GM19468 (cell line): ENCODE results near the gene DCDC1.
"Not testable (repeated sequence)": the region's sequence is repeated elsewhere in the genome, so short reads cannot be mapped to it uniquely, and the experiment has no call there.

ENCODE experiments used
- ATAC-seq: cut with Tn5 transposase; IDR thresholded peaks from one replicate; pipeline ENCODE4 v1.9.1; 2021; ENCODE audit warnings: mild to moderate bottlenecking, moderate library complexity, moderate number of reproducible peaks; ENCODE audit not compliant: unreplicated experiment; ENCODE audit errors: extremely low read depth

The DCDC1 gene

DNA sequence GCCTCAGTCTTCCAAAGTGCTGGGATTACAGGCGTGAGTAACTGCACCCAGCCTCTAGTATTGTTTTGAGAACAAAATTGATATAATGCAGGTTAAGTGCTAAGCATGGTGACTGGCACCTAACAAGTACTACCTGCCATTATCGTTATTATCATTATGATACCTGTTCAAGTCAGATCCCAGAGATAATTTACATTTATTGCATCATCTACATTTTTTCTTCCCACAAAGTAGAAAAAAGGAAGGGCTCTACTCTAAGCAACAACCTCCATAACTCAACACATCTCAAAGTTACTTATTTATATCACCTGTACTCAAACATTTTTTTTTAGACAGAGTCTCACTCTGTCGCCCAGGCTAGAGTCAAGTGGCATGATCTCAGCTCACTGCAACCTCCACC, 42.1 kb downstream of the DCDC1 start:
- no peak for ATAC-seq

DNA sequence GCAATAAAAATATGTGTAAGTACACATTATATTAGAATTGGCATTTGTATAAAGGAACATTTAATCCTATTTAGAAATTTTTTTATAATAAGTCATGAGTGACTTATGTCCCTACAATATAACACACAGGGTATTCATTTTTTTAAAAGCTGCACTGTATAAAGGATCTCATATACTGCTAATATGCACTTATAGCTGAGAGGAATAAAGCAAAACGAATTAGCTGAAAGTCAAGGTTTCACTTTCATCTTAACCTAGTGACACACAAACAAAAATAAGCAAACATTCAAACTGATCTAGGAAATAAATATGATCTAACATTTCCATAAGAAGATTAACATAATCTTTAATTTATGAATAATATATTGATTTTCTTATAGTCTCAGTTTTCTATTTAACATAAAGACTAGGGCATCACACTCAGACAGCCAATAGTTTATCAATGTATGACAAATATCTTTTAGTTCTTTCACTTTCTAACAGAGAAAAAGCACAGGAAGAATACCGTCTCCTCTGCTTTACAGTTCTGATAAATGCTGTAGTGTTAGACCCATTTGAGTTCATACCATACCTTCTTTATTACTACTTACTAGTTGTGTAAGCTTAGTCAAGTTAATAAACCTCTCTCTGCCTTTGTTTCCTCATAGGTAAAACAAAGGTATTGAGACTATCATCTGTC, 42.9 kb downstream of the DCDC1 start:
- no peak for ATAC-seq

DNA sequence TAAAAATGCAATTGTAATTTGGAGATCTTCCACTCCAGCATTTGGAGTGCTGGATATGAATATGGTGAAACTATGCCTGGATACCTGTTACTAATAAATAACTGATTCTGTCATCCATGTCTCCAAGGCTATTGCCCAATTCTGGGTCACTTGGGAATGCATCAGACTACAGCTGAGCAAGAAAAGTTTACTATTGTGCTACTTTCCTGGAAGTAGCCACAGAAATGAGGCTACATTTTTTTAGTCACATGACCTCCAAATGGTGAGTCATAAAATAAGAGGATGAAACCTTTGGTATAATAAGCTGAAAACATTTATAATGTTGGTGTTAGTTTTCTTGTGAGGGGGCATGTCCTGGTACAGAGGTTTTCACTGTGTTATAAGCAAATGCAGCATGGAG, 44.4 kb downstream of the DCDC1 start:
- ATAC-seq = no peak

DNA sequence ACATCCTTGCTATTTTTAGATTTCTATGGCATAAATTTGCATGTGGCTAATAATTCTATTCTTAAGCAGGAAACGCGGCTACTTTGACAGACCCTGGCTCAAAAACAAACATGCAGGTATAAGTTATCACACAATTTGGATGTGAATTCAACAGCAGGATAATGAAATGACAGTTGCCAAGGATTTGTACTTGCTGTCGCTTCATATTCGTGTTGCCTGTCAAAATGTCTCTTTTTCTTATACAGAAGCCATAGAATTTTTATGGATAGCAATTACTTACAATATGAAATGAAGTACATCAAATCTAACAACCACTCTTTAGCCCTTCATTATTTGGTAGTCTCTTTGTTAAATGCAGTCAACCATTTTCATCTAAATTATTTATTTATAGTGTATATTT, 46.4 kb downstream of the DCDC1 start:
- ATAC-seq = no peak

DNA sequence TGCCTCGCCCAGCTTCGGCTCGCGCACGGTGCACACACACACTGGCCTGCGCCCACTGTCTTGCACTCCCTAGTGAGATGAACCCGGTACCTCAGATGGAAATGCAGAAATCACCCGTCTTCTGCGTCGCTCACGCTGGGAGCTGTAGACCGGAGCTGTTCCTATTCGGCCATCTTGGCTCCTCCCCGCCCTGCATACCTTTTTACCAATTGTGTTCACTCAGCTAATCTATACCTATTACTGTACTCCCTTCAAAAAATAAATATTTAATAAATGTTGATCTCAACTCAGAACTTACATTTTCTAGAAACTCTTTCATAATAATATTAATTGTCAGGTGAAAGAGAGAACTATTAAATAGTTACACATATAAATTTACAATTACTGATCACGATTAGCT, 48.0 kb downstream of the DCDC1 start:
- ATAC-seq = not testable (repeated sequence)

DNA sequence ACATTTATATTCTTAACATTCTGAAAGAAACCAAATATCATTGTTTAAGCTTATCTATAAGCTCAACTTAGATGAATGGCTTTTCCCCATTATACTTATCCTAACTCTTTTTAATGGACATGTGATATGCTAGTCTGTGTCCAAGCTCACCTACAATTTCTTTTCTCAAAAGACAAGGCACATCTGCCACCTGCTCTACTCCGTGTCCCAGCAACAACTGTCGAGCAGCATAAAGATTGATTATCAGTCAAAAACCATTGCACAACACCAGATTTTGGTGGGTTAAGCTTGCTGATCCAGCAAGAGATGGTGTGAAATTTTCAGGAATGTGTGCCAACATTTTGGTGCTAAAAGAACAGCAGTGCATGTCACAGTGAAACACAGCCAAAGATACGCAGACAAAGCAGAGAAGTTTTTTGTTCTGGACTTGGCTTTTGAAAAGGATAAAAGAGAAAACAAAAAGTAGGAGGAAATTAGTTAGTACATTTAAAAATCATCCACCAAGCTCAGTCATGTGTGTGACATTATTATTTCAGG, 65.8 kb downstream of the DCDC1 start:
- ATAC-seq = no peak

DNA sequence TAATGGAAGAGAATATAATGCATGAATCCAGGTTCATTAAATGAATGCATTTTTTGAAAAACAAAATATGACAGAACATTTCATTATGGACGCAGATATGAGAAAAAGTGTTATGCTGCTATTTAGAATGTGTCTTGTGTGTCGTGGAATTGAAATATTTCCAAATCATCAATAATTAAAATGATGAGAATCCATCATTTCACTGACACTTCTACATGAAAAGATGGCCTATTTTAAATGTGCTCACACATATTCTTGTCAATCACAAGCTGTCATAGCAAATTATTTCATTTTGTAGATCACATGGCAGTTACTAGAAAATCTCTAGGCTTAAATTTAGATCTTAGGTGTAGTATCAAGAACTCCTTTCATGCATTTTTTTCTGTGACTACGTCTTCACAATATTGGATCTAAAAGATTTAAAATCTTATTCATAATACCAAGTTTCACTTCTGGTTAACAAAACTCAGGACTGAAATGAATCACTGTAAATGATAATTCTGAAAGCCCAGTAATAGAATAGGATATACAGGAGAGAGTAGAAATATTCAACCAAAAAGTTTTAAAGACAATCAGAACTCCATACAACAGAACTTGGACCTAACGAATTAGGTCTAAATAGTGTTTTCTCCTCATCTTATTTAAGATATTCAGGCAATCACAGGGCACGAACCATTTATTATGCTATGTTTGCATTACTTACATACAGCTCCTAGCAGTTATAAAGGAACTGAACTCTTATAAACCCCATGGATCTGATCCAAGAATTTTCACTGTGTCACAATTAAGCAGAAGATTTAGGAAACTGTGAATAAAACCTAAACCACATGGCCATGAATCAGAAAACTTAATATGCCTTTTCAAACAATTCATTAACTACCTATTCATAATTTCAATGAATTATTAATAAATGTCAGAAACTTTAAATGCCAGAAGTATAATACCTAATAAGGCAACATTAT, 67.7 kb downstream of the DCDC1 start:
- ATAC-seq = no peak

DNA sequence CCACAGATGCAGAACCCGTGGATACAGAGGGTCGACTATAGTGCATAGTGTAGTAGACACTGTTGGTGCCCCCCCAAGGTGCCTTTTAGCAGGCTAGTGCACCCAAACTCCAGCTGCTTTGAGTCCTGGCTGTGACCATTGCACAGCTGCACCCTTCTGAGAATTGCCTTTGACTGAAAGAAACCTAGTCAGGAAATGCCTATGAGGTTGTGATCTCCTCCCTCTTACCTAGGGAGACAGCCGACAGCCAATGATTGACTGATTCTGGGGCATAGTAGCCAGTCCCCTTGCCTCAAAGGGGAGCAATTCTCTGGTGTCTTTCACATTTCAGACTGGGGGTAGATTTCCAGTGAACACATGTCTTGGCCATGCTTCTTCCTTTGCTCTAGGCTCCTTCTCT, 74.2 kb downstream of the DCDC1 start:
- no peak for ATAC-seq

DNA sequence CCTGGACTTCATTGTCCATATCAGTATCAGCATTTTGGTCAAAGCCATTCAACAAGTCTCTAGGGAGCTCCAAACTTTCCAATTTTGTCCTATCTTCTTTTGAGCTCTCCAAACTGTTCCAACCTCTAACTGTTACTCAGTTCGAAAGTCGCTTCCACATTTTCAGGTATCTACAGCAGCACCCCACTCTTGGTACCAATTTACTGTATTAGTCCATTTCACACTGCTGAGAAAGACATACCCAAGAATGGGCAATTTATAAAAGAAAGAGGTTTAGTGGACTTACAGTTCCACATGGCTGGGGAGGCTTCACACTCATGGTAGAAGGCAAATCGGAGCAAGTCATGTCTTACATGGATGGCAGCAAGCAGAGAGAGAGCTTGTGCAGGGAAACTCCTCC, 96.0 kb downstream of the DCDC1 start:
- ATAC-seq = not testable (repeated sequence)

DNA sequence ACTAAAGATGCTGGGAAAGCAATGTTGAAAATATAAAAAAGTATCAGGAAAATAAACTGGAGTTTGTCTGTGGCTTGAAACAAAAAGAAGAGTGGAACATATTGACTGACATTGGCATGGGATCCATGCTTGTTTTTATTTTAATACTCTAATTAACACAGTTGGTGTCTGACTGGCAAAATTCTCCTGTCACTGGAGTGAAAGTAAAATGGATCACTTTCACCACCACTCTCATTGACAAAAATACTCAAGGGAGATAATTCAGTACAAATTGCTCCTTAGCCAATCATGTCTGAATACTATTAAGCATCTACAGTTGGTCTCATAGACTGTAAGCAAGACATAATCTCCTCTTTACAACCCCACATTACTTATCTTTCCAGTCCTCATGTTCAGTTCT, 101.8 kb downstream of the DCDC1 start:
- no peak for ATAC-seq

DNA sequence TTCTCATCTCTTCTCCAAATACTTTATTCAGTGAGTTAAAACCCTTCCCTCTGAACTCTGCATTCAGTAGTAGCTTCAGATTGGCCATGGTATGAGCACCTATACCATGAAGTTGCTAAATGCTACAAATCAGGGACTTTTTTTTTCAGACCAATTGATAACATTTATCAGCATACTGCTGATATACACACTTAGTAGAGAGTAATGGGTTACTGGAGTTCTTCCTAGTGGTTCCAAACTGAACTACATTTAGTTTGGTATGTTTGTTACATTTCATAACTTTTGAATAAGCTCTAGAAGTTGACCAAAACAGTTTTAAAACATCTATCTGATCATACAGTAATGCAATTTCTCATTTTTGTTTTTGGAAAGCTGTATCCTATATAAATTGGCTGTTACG, 104.7 kb downstream of the DCDC1 start:
- ATAC-seq = no peak

DNA sequence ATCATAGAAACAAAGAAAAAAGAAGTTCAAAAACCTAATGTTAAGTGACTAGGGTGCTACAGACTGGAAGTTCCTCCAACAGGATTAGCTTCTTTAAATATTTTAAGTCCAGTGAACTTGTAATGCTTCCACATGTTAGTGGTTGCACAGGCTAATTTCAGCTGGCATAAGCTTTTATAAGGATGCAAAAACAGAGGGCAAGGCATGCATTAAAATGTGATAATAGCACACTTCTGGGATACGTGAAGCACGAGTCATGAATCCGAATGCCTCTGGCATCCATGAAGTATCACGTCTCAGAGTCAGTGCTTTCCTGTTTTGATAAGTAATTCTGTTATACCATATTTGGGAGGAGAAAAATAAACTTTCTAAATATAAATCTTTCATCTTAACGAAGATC, 106.8 kb downstream of the DCDC1 start:
- no peak for ATAC-seq

DNA sequence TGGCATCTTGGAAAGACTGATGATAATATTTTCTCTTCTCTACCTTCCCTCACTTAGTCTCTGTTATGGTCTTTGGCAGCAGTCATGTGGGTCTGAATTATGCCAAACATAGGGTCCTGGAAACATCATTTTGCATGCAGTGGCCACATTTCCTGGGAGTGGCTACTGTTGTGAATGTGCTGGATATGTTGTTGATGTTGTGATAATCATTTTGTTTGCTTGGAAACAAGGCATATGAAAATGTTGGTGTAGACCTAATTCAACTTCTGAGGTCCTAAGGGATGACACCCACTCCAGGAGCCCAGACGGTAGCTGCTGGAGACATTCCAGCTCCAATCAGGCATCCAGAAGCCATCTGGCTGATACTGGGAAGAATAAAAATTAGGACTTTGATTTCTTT, 109.7 kb downstream of the DCDC1 start:
- no peak for ATAC-seq

DNA sequence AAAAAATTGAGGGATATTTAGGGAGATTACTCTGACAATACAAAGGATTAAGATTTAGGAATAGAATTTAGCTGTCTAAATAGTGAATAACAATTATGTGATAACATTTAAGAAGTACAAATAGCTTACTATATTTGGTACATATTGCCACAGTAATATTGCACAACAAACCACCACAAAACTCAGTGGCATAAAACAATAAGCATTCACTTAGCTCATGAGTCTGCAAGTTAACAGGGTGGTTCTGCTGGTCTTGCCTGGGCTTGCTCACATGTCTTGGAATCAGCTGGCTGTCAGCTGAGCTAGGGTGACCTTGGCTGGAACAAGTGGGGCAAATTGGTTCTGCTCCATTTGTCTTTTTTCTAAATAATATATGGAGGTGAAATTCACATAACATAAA, 115.1 kb downstream of the DCDC1 start:
- ATAC-seq = no peak

DNA sequence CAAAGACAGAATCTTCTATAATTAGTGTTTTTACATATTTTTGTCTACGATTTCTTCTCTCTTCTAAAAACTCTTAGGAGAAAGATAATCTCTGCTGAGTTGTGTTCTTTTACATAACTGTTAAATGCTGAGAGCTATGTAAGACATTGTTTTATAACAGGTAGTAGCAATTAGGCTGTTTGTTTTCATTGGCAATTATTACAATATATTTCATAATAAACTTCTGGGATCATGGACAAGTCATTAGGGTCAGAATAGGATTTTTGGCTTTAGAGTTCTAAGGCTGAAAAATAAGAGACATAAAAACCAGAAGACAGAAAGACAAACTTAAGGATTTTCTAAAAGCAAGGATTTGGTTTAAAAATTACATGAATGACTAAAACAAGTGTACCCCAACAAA, 120.8 kb downstream of the DCDC1 start:
- no peak for ATAC-seq

DNA sequence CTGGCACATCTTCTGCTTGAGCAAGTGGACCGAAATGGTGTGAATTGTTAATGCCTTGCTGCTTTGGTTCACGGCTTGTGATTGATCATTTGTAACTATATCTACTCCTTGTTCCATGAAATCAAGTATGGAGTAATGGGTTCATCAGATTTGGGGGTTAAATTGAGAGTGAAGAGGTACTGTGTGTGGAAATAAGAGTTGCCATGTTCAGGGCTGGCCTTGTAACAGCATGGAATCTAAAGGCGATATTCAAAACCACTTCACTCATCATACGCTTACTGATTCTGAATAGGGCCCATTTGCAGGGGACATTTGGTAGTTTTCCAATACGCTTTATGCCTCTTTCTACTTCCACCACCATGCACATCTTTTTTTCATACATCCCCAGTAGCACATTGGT, 122.2 kb downstream of the DCDC1 start:
- ATAC-seq = no peak

DNA sequence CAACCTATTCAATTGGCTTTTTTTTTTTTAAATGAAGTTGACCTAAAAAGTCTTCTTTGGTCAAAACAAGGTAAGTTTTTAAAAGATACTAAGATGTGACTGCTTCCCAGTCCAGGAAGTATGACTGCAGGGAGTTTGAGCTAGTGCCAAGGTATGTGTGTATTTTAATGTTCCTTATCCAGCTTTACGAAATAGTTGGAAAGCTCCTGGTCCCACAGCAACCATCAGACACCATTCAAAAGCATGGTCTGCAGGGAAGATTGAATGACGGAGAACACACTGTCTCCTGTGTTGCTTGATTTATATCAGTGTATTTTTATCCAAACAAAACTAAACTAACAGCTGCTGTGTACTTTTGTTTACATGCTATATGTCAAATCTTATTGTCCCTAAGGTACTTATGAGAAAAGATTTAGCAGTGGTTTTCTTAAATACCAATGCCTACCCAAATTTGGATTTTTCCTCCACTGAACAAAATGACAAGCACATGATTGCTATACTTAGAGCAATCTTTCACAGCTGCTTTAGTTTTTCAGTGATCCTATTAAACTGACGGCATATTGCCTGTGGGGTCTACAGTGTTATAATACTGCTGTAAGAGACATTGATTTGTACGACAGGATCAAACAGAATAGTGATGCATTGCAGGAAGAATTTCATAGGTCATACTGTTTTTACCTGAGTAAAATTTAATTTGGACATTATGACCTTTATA, 122.9 kb downstream of the DCDC1 start:
- no peak for ATAC-seq

DNA sequence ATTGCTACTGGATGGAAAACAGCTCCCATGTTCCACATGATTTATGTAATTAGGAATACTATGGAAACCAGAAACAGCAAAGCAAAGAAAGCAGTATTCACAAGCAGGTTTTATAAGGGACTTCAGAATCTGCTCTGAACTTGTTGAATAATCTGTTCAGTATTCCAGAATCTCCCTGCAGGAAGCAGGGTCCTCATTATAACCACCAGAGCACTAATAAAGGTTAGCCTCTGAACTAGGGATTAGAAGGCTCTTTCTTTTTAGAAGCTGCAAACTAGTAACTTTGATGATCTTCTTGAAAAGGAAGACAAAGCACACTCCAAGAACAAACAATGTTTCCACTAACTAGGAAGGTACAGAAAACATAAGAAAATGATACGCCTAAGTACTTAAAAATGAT, 125.8 kb downstream of the DCDC1 start:
- ATAC-seq = no peak

DNA sequence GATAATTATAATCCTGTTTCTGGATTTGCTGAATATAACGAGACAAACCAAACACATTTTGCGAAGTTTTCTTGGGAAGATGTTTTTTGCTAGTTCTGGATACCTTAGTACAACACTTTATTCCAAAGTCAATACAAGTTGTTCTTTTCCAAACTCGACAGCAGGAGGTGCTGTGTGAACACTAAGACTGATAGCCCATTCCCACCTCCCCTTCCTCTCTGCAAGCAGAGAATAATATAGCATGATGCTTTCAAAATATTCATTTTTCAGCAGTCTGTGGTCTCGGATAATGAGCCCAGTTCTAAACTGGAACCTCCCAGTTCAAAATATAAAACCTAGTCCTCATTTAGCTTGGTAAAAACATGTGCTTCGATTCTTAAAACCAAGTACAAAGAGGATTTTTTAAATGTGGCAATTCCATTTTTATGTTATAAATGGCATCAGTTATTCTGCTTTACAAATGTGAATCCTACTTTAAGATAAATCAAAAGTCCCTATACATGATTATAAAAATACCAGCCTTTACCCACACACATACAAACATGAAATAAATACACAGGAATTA, 129.1 kb downstream of the DCDC1 start:
- no peak for ATAC-seq
